ENCODE results near the gene OR1S2.
"Not testable (repeated sequence)": the region's sequence is repeated elsewhere in the genome, so short reads cannot be mapped to it uniquely, and the experiment has no call there.

Gene OR1S2

GRCh38 chr11:58204042-58204441 lies at the start of gene OR1S2:
TSS of gene OR1S2 (minus strand) at chr11:58204142. CDS start at chr11:58204142, 0 bp downstream.
- no peak for DNase-seq (ENCODE audit: low read depth in 2 of 2)

DNA sequence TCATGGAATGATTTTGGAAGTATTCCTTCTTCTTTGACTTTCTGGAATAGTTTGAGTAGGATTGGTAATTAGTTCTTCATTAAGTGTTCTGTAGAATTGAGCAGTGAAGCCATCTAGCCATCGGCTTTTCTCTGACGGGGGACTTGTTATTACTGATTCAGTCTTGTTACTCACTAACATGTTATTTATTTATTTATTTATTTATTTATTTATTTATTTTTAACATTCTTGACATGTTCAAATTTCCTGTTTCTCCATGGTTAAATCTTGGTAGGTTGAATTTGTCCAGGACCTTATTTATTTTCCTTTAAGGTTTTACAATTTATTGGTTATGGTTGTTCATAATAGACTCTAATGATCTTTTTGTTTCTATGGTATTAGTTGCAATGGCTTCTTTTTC lies 40.0 kb upstream of the OR1S2 start:
- DNase-seq (ENCODE audit: low read depth in 2 of 2), result no peak

GRCh38 chr11:58227956-58228615 lies 24.1 kb upstream of the OR1S2 start:
- DNase-seq (ENCODE audit: low read depth in 2 of 2), result no peak

GRCh38 chr11:58222721-58223120 lies 18.8 kb upstream of the OR1S2 start:
- no peak for DNase-seq (ENCODE audit: low read depth in 2 of 2)

DNA sequence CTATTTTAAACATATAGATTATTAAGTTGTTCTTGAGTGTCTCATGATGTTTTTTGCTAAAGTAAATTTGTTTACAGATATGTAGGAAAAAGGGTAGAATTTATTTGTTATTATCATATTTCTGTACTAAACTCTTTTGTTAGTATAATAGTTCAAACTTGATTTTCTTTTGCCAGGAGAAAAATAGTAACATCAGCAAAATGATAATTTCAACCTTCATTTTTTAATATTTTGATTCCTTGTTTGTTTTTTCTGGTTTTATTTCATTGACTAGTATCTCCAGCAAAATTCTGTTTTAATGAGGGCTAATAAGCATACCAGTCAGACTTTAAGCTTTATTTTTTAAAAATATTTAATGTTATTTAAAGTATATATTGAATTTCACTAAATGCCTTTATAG lies 12.5 kb upstream of the OR1S2 start:
- no peak for DNase-seq (ENCODE audit: low read depth in 2 of 2)

- DNase-seq (ENCODE audit: low read depth in 2 of 2), result not testable (repeated sequence)
Observed at GRCh38 chr11:58212420-58212819, 8.5 kb upstream of the OR1S2 start, which contains the start of gene OR1S1. TSS of gene OR1S1 (plus strand) at chr11:58212720.

DNA sequence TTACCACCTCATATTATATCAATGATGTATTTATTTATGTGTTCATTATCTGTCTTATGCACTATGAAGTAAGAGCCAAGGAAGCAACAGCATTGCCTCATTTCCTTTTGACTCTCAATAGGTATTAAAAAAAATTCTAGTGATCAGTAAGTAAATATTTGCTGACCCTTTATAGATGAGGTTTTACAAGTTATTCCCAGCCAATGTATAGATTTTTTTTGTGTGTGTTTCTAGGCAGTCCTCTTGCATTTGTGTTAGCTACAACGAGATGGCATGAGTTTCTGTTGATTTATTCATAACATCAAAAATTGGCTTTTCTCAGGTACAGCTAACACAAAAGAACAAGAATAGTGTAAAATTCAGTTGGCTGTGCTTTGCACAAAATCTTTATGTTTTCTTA lies 4.7 kb downstream of the OR1S2 start:
- no peak for DNase-seq (ENCODE audit: low read depth in 2 of 2)

DNA sequence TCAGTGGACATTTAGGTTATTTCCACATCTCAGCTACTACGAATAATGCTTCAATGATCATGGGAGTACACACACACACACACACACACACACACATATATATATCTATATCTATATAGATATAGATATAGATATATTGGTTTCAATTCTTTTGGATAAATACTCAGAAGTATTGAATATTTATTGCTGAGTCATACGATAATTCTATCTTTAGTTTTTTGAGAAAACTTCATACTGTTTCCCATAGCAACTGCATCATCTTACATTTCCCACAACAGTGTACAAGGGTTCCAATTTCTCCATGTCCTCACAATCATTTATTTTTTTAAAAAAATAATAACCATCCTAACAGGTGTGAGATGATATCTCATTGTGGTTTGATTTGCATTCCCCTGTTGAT lies 8.0 kb downstream of the OR1S2 start:
- DNase-seq (ENCODE audit: low read depth in 2 of 2), result no peak

DNA sequence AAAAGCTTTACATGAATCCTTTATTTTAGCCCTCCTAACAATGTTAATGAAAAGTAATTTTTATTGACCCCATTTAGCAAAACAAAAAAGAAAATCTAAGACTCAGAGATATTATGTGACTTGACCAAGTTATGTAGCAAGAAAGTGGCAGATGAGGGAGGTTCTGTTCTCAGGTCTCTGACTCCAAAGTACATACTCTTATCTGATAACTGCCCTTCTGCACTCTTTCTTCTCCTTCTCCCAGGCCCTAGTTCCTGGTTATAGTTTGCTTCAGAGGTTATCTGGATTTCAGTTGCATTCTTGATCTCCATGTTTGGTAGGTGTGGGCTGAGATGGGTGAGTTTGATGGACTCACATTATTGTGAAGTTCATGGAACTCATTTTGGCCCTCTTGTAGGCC lies 10.6 kb downstream of the OR1S2 start:
- DNase-seq (ENCODE audit: low read depth in 2 of 2), result no peak

DNA sequence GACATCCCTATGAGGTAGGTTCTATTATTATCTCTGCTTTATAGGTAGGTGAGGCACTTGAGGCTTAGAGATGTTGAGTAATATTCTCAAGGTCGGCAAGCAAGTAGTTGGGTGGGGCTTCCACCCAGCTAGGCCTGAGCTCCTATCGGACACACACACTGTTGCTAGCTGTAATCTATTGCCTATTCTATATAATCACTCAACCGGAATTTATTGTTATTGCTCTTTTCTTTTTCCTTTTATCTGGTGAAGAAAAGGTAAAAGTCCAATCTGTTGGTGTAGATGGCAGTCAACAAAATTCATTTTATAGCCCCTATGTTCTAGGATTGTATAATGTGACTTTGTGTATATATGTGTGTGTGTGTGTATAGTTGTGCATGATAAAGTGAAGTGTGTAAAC lies 11.7 kb downstream of the OR1S2 start:
- no peak for DNase-seq (ENCODE audit: low read depth in 2 of 2)

DNA sequence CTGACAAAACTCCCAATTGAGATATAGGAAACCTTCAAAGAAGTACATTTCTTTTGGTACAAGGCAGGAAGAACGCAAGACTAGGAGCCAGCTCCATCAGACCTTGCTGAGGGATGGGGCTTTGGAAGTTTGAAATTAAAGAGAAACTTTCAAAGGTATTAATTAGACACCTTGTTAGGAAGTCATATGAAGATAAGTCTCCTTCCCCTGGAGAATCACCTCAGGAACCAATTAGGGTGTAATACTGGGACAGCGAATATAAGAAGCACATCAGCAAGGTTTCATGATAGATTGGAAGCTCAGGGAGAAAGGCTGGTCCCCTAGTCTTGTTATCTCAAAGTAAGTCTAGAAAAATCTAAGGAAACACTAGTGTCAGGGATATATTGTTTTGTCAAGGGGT lies 15.2 kb downstream of the OR1S2 start, which contains the start of gene OR9Q2:
TSS of gene OR9Q2 (plus strand) at position 301 of the 400 bp plus-strand sequence. CDS start 1,421 bp downstream, outside the sequence.
- no peak for DNase-seq (ENCODE audit: low read depth in 2 of 2)

DNA sequence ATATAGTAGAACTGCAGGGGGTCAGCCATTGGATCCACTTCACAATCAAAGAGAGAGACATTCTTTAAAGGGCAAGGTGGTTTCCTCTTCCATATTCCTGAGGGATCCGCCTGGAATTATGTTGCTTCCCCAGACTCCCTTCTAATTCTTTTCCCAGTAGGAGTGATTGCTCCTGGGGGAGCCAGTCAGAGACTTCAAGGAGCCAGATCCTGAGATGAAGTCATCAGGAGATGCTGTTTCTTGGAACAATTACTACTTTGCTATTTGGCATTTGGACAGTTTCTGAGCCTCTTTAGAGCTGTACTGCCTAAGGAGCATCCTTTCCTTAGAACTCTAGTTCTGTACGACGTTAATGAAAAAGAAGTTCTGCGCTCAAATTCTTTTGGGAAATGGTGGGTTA lies 17.0 kb downstream of the OR1S2 start:
- DNase-seq (ENCODE audit: low read depth in 2 of 2), result no peak

DNA sequence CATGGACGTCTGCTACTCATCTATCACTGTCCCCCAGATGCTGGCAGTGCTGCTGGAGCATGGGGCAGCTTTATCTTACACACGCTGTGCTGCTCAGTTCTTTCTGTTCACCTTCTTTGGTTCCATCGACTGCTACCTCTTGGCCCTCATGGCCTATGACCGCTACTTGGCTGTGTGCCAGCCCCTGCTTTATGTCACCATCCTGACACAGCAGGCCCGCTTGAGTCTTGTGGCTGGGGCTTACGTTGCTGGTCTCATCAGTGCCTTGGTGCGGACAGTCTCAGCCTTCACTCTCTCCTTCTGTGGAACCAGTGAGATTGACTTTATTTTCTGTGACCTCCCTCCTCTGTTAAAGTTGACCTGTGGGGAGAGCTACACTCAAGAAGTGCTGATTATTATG lies 24.3 kb downstream of the OR1S2 start:
- DNase-seq (ENCODE audit: low read depth in 2 of 2), result no peak

- no peak for DNase-seq (ENCODE audit: low read depth in 2 of 2)
Observed at GRCh38 chr11:58178444-58178843, 25.5 kb downstream of the OR1S2 start.

- no peak for DNase-seq (ENCODE audit: low read depth in 2 of 2)
Observed at GRCh38 chr11:58177409-58178054, 26.4 kb downstream of the OR1S2 start.

- no peak for DNase-seq (ENCODE audit: low read depth in 2 of 2)
Observed at GRCh38 chr11:58165504-58166106, 38.3 kb downstream of the OR1S2 start.

- no peak for DNase-seq (ENCODE audit: low read depth in 2 of 2)
Observed at GRCh38 chr11:58164990-58165389, 39.0 kb downstream of the OR1S2 start.

DNA sequence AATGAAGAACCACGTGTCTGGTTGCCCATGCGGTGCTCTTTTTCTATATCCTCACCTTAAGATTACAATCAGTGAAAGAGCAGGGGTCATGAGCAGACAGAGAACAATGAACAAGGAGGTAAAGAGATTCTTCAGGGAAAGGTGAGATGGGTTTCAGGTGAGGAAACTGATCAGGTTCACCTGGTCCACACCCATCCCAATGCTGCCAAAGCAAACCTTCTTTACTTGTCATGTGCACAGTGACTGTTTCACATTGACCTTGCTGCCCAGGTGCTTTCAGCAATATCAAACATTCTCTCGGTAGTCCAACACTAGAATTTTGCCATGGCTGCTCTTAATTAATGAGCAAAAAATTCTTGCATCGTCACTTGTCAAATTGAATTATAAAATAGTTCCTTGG lies 39.6 kb downstream of the OR1S2 start:
- DNase-seq (ENCODE audit: low read depth in 2 of 2), result no peak

Data from activated CD8-positive, alpha-beta memory T cell treated with anti-CD3 and anti-CD28 coated beads for 4 hours (primary cell).